Prostate gland (tissue), 2 donors: ENCODE data around the gene TMEM250.

ENCODE experiments used
- CTCF ChIP-seq, 4 experiments: fragments of 200-600 bp in 2 of 4; fragments of 450-650 bp in 2 of 4; sonication (generic) in 2 of 4; IDR thresholded peaks; 1 replicate in 3 of 4; 2 replicates in 1 of 4; pipeline ENCODE4 v1.5.1; 2016 to 2019; ENCODE audit warnings: antibody characterized with exemption in 4 of 4, mild to moderate bottlenecking in 2 of 4, moderate library complexity in 2 of 4
- POLR2A ChIP-seq: fragments of 450-650 bp; IDR thresholded peaks from one replicate; pipeline ENCODE4 v1.6.1; 2016; ENCODE audit warnings: antibody characterized with exemption, mild to moderate bottlenecking

GRCh38 chr9:136141682-136142413 is 23.2 kb upstream of the TMEM250 start:
- TF ChIP-seq CTCF (IDR thresholded peaks at IDR 0.05) (no peak), POLR2A (no peak)
